Loucy (cell line): Measurements from ENCODE around the gene ZFPM1.

Source experiments
- H2AFZ ChIP-seq: fragments of 200-600 bp; sonication (generic); 2 replicates; pipeline ENCODE4 v1.6.0; 2016; ENCODE audit warnings: antibody characterized with exemption, mild to moderate bottlenecking, low read length, moderate library complexity
- H3F3A ChIP-seq: fragments of 200-600 bp; 2 replicates; pipeline ENCODE4 v1.6.0; 2016; ENCODE audit warnings: antibody characterized with exemption, low read depth, mild to moderate bottlenecking
- H3K27me3 ChIP-seq: fragments of 200-600 bp; sonication (generic); 2 replicates; pipeline ENCODE4 v1.6.1; 2014; ENCODE audit warnings: low read length, mild to moderate bottlenecking; ENCODE audit not compliant: insufficient read depth, poor library complexity, severe bottlenecking
- H3K36me3 ChIP-seq: fragments of 200-600 bp; sonication (generic); 2 replicates; pipeline ENCODE4 v1.6.1; 2016; ENCODE audit warnings: low read length; ENCODE audit not compliant: insufficient read depth
- H3K4me1 ChIP-seq: fragments of 200-600 bp; sonication (generic); 2 replicates; pipeline ENCODE4 v1.5.1; 2014; ENCODE audit warnings: low read length, mild to moderate bottlenecking; ENCODE audit not compliant: insufficient read depth, poor library complexity, severe bottlenecking
- H3K4me2 ChIP-seq: fragments of 200-600 bp; sonication (generic); 2 replicates; pipeline ENCODE4 v1.6.0; 2014; ENCODE audit warnings: antibody characterized with exemption, low read length, low read depth, mild to moderate bottlenecking; ENCODE audit not compliant: poor library complexity, severe bottlenecking
- H3K4me3 ChIP-seq: fragments of 200-600 bp; sonication (generic); 2 replicates; pipeline ENCODE4 v1.5.1; 2014; ENCODE audit warnings: low read length, mild to moderate bottlenecking, mixed read lengths; ENCODE audit not compliant: poor library complexity, severe bottlenecking
- H3K79me2 ChIP-seq: fragments of 200-600 bp; sonication (generic); 2 replicates; pipeline ENCODE4 v1.6.1; 2014; ENCODE audit warnings: low read length; ENCODE audit not compliant: insufficient read depth
- H3K9ac ChIP-seq: fragments of 200-600 bp; sonication (generic); 2 replicates; pipeline ENCODE4 v1.6.0; 2014; ENCODE audit warnings: mild to moderate bottlenecking, low read depth, low read length, moderate library complexity; ENCODE audit not compliant: poor library complexity, severe bottlenecking
- H3K9me2 ChIP-seq: fragments of 200-600 bp; sonication (generic); replicated peaks from 2 replicates; pipeline ENCODE4 v1.6.1; 2016; ENCODE audit warnings: low read depth, low read length, mixed read lengths
- H3K9me3 ChIP-seq: fragments of 200-600 bp; sonication (generic); 2 replicates; pipeline ENCODE4 v1.6.1; 2014; ENCODE audit warnings: mild to moderate bottlenecking, antibody characterized with exemption, low read length, low read depth; ENCODE audit not compliant: insufficient read depth
- H4K20me1 ChIP-seq: fragments of 200-600 bp; sonication (generic); 2 replicates; pipeline ENCODE4 v1.6.0; 2014; ENCODE audit warnings: antibody characterized with exemption, low read length, mild to moderate bottlenecking; ENCODE audit not compliant: insufficient read depth, poor library complexity, severe bottlenecking
- CTCF ChIP-seq: fragments of 200-600 bp; sonication (generic); conservative IDR thresholded peaks from 2 replicates; pipeline ENCODE4 v1.5.1; 2014; ENCODE audit warnings: mild to moderate bottlenecking, antibody characterized with exemption, low read length
- EZH2phosphoT487 ChIP-seq: fragments of 200-600 bp; IDR thresholded peaks from 2 replicates; pipeline ENCODE4 v1.6.1; 2018; ENCODE audit warnings: antibody characterized with exemption, mild to moderate bottlenecking, moderate library complexity, borderline replicate concordance

Gene ZFPM1

GRCh38 chr16:88512728-88513696, 59.9 kb downstream of the ZFPM1 start:
- Histone ChIP-seq H4K20me1 (no peaks in the 10 kb centered on the region), H3K9me2 (no peaks in the 10 kb centered on the region), H2AFZ (no peak overlapping the region), H3K9me3 (no peaks in the 10 kb centered on the region), H3K36me3 (no peaks in the 10 kb centered on the region; the same call in 1 of the 2 replicates), H3K9ac (no peak overlapping the region), H3F3A (no peaks in the 10 kb centered on the region), H3K4me1 (no peaks in the 10 kb centered on the region), H3K27me3 (no peaks in the 10 kb centered on the region), H3K4me2 (no peak overlapping the region), H3K79me2 (no peaks in the 10 kb centered on the region), H3K4me3 (no peak overlapping the region)
- TF ChIP-seq CTCF (no peak), EZH2phosphoT487 (no peak)

- Histone ChIP-seq H3K9me2 (no peaks in the 10 kb centered on the region), H3K4me1 (no peaks in the 10 kb centered on the region), H3F3A (no peaks in the 10 kb centered on the region), H3K27me3 (no peaks in the 10 kb centered on the region), H3K36me3 (no peaks in the 10 kb centered on the region; the same call in 1 of the 2 replicates), H3K9ac (no peak overlapping the region), H3K4me2 (no peak overlapping the region), H2AFZ (no peak overlapping the region), H3K79me2 (no peaks in the 10 kb centered on the region), H3K4me3 (no peak overlapping the region), H4K20me1 (no peaks in the 10 kb centered on the region), H3K9me3 (no peaks in the 10 kb centered on the region)
- TF ChIP-seq CTCF (no peak), EZH2phosphoT487 (no peak)
These were observed 61.0 kb downstream of the ZFPM1 start for GRCh38 chr16:88514070-88514469.

GRCh38 chr16:88514526-88515232, 61.6 kb downstream of the ZFPM1 start:
- no peaks in the 10 kb centered on the region for H3F3A ChIP-seq
- no peaks in the 10 kb centered on the region; the same call in 1 of the 2 replicates for H3K36me3 ChIP-seq
- H3K9me3 ChIP-seq: no peaks in the 10 kb centered on the region
- H3K4me2 ChIP-seq: no peak overlapping the region
- H3K4me3 ChIP-seq: no peak overlapping the region
- H3K4me1 ChIP-seq: no peaks in the 10 kb centered on the region
- no peak overlapping the region for H2AFZ ChIP-seq
- TF ChIP-seq EZH2phosphoT487 (no peak), CTCF (no peak)
- no peaks in the 10 kb centered on the region for H3K27me3 ChIP-seq
- H3K9ac ChIP-seq: no peak overlapping the region
- no peaks in the 10 kb centered on the region for H4K20me1 ChIP-seq
- H3K9me2 ChIP-seq: no peaks in the 10 kb centered on the region
- H3K79me2 ChIP-seq: no peaks in the 10 kb centered on the region
